ENCODE measurements around the gene LILRA6. TPM values are rescaled to one million over a fixed set of nuclear protein-coding genes. Genes with fewer than 3 reads are reported as not detected.

Gene LILRA6
- polyA plus RNA-seq, 1 donor from 2014 or later: not detected

GRCh38 chr19:54248016-54248601, 5.5 kb upstream of the LILRA6 start:
- Histone ChIP-seq H3K4me3 (ENCODE audit: low read length) (no peak overlapping the region), H3K36me3 (ENCODE audit: insufficient read depth, low read length) (no peaks in the 10 kb centered on the region), H3K4me2 (ENCODE audit: low read length) (no peak overlapping the region)

DNA sequence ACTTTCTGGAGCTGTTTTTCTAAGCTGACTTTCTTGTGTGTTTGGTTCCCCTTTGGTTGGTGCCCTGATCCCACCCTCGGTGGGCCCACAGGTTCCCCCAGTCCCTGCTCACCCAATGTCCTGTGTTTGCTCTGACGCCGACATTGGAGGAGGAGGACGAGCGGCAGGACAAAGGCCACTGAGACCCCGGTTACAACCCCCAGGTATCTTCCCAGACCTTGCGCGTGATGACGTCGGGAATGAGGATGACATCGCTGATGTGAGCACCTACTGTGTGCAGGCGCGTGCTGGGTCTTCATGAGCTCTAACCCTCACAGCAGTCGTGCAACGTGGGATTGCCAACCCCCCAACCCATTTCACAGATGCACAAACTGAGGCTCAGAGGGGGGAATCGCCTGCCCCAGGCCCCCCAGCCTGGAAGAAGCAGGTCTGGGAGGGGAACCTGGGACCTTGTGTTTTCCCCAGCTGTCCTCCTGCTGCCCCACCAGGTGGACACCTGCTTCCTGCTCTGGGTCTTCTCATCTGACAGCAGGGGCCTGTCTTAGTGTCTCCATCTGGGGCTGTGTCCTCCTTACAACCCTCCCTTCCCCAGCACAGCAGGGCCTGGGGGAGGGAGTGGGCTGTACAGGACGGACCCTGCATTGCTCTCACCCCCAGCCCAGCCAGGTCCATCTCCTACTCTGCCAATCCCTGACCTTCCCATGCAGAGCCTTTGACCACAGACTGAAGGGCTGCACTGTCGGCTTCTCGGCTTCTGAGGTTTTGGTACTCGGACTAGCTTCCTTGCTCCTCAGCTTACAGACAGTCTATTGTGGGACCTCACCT, 4.7 kb upstream of the LILRA6 start:
- TF ChIP-seq MXI1 (conservative IDR thresholded peaks at IDR 0.05; ENCODE audit: poor library complexity, severe bottlenecking): no peak
- TF ChIP-seq, protein P1, sequence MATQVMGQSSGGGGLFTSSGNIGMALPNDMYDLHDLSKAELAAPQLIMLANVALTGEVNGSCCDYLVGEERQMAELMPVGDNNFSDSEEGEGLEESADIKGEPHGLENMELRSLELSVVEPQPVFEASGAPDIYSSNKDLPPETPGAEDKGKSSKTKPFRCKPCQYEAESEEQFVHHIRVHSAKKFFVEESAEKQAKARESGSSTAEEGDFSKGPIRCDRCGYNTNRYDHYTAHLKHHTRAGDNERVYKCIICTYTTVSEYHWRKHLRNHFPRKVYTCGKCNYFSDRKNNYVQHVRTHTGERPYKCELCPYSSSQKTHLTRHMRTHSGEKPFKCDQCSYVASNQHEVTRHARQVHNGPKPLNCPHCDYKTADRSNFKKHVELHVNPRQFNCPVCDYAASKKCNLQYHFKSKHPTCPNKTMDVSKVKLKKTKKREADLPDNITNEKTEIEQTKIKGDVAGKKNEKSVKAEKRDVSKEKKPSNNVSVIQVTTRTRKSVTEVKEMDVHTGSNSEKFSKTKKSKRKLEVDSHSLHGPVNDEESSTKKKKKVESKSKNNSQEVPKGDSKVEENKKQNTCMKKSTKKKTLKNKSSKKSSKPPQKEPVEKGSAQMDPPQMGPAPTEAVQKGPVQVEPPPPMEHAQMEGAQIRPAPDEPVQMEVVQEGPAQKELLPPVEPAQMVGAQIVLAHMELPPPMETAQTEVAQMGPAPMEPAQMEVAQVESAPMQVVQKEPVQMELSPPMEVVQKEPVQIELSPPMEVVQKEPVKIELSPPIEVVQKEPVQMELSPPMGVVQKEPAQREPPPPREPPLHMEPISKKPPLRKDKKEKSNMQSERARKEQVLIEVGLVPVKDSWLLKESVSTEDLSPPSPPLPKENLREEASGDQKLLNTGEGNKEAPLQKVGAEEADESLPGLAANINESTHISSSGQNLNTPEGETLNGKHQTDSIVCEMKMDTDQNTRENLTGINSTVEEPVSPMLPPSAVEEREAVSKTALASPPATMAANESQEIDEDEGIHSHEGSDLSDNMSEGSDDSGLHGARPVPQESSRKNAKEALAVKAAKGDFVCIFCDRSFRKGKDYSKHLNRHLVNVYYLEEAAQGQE (IDR thresholded peaks at IDR 0.05; ENCODE audit: borderline replicate concordance): no peak
- TF ChIP-seq RAD21 (conservative IDR thresholded peaks at IDR 0.05): no peak
- TF ChIP-seq SMC3 (conservative IDR thresholded peaks at IDR 0.05; ENCODE audit: poor library complexity): no peak
- TF ChIP-seq POLR2AphosphoS5 (IDR thresholded peaks at IDR 0.05): no peak
- H3K4me3 ChIP-seq (ENCODE audit: low read length): no peak overlapping the region
- H3K27ac ChIP-seq (ENCODE audit: low read length): no peak overlapping the region
- H3K27me3 ChIP-seq (ENCODE audit: insufficient read depth, low read depth, low read length): no peaks in the 10 kb centered on the region
- no peak overlapping the region for H3K4me2 ChIP-seq (ENCODE audit: low read length)
- no peaks in the 10 kb centered on the region for H3K79me2 ChIP-seq (replicated peaks; ENCODE audit: insufficient read depth, low read length)
- H4K20me1 ChIP-seq (ENCODE audit: insufficient read depth): no peaks in the 10 kb centered on the region
- H3K9me2 ChIP-seq (ENCODE audit: insufficient read depth, low read length): no peaks in the 10 kb centered on the region
- H3K9me3 ChIP-seq (ENCODE audit: low read length): no peaks in the 10 kb centered on the region
- no peaks in the 10 kb centered on the region for H3F3A ChIP-seq (ENCODE audit: insufficient read depth, low read length, poor library complexity, severe bottlenecking)
- H3K9ac ChIP-seq (ENCODE audit: low read length): no peak overlapping the region
- no peaks in the 10 kb centered on the region for H3K36me3 ChIP-seq (ENCODE audit: insufficient read depth, low read length)
- no peak overlapping the region for H2AFZ ChIP-seq (ENCODE audit: low read depth, low read length)

More at GRCh38 chr19:54248016-54248601, 5.5 kb upstream of the LILRA6 start:
- Histone ChIP-seq H4K20me1 (ENCODE audit: insufficient read depth) (no peaks in the 10 kb centered on the region), H3K9me3 (ENCODE audit: low read length) (no peaks in the 10 kb centered on the region), H3K9me2 (ENCODE audit: insufficient read depth, low read length) (no peaks in the 10 kb centered on the region), H3K79me2 (replicated peaks; ENCODE audit: insufficient read depth, low read length) (no peaks in the 10 kb centered on the region), H3K27ac (ENCODE audit: low read length) (no peak overlapping the region), H3K9ac (ENCODE audit: low read length) (no peak overlapping the region), H3F3A (ENCODE audit: insufficient read depth, low read length, poor library complexity, severe bottlenecking) (no peaks in the 10 kb centered on the region), H2AFZ (ENCODE audit: low read depth, low read length) (no peak overlapping the region), H3K27me3 (ENCODE audit: insufficient read depth, low read depth, low read length) (no peaks in the 10 kb centered on the region)
- no peak for TF ChIP-seq MXI1 (conservative IDR thresholded peaks at IDR 0.05; ENCODE audit: poor library complexity, severe bottlenecking)
- TF ChIP-seq TAF1 (IDR thresholded peaks at IDR 0.05; ENCODE audit: low read depth): no peak
- TF ChIP-seq RAD21 (conservative IDR thresholded peaks at IDR 0.05): no peak
- TF ChIP-seq, protein P2, sequence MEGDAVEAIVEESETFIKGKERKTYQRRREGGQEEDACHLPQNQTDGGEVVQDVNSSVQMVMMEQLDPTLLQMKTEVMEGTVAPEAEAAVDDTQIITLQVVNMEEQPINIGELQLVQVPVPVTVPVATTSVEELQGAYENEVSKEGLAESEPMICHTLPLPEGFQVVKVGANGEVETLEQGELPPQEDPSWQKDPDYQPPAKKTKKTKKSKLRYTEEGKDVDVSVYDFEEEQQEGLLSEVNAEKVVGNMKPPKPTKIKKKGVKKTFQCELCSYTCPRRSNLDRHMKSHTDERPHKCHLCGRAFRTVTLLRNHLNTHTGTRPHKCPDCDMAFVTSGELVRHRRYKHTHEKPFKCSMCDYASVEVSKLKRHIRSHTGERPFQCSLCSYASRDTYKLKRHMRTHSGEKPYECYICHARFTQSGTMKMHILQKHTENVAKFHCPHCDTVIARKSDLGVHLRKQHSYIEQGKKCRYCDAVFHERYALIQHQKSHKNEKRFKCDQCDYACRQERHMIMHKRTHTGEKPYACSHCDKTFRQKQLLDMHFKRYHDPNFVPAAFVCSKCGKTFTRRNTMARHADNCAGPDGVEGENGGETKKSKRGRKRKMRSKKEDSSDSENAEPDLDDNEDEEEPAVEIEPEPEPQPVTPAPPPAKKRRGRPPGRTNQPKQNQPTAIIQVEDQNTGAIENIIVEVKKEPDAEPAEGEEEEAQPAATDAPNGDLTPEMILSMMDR (IDR thresholded peaks at IDR 0.05; ENCODE audit: poor library complexity, severe bottlenecking): no peak
- no peak for TF ChIP-seq POLR2AphosphoS5 (IDR thresholded peaks at IDR 0.05)
- TF ChIP-seq EP300 (conservative IDR thresholded peaks at IDR 0.05; ENCODE audit: poor library complexity, severe bottlenecking): no peak
- TF ChIP-seq EZH2 (IDR thresholded peaks at IDR 0.05; ENCODE audit: borderline replicate concordance, insufficient read depth, low read length, poor library complexity, severe bottlenecking): no peak
- TF ChIP-seq, protein P1 (IDR thresholded peaks at IDR 0.05; ENCODE audit: borderline replicate concordance): no peak
- TF ChIP-seq SMC3 (conservative IDR thresholded peaks at IDR 0.05; ENCODE audit: poor library complexity): no peak
